Pancreas (tissue), 10 donors: Measurements from ENCODE around the gene MPPED1. TPM values are rescaled to one million over a fixed set of nuclear protein-coding genes. Genes with fewer than 3 reads are reported as not detected.

ENCODE experiments used
- ATAC-seq, 4 donors: fragments of 200-7000 bp; cut with Tn5 transposase; one replicate each; pipeline versions ENCODE4 v1.8.0 to v1.9.1; 2020; ENCODE audit warnings: mild to moderate bottlenecking in 4 of 4, moderate library complexity in 4 of 4
- DNase-seq, 6 donors: peaks; one replicate each; pipeline ENCODE4 v3.0.0-alpha.2; 2020
- FAIRE-seq: peaks from 2 replicates; lab custom pipeline; 2012; peaks lifted over from hg19 to GRCh38; lab: Jason Lieb, UNC
- H3K27ac ChIP-seq, 4 donors: fragments of 200-600 bp; sonication (generic); 1 replicate in 3 of 4; 2 replicates in 1 of 4; pipeline versions ENCODE4 v1.5.0 to v1.8.0; 2020
- H3K27me3 ChIP-seq, 4 donors: fragments of 200-600 bp; one replicate each; pipeline ENCODE4 v1.8.0; 2021
- H3K36me3 ChIP-seq, 3 donors: fragments of 200-600 bp; sonication (generic) in 1 of 3; one replicate each; pipeline versions ENCODE4 v1.5.0 to v1.8.0; 2020 to 2021
- H3K4me1 ChIP-seq, 3 donors: fragments of 200-600 bp; one replicate each; pipeline ENCODE4 v1.8.0; 2021
- H3K4me3 ChIP-seq, 4 donors: fragments of 200-600 bp; sonication (generic) in 2 of 4; one replicate each; pipeline versions ENCODE4 v1.5.0 to v1.8.0; 2020 to 2021
- H3K9me3 ChIP-seq, 4 donors: fragments of 200-600 bp; one replicate each; pipeline ENCODE4 v1.8.0; 2021
- CTCF ChIP-seq, 4 donors: fragments of 200-600 bp; sonication (generic) in 3 of 4; IDR thresholded peaks; one replicate each; pipeline versions ENCODE4 v1.5.0 to v1.8.0; 2021; ENCODE audit warnings: antibody characterized with exemption in 4 of 4
- WGBS, 2 donors: extraction: QIAGEN DNeasy Blood & Tissue Kit; methylation state at CpG; one replicate each; pipeline ENCODE4 v1.1.7; 2013; 5-methylcytosine and 5-hydroxymethylcytosine counted together
- intact Hi-C, 3 donors: fragments of 100-400 bp; cut with DNase I; formaldehyde crosslinking; loops; one replicate each; pipeline versions ENCODE4 v1.11.1 to v1.14.2; 2022
- polyA plus RNA-seq, 2 donors: library from polyadenylated mRNA; stranded (reverse); fragments of 200-250 nt; gene quantifications; one replicate each; pipeline ENCODE4 v1.2.3, GENCODE V29; 2013
- total RNA-seq, 6 donors: library from RNA; stranded (reverse); fragmentation: NEBNext Ultra II Directional in 4 of 6; extraction: Animal tissue kit (Norgen Biotek cat#: 25700) in 4 of 6; gene quantifications; one replicate each; pipeline versions ENCODE4 v1.2.1 to v1.2.4, GENCODE V29; 2021 to 2023
- donor health status: healthy with polysubstance abuse.
- donor health status: DM: no; HTN: no; CAD: no; lungs with moderate emphysema.
- donor health status: DM: no; HTN: no; CAD: no.
- donor health status: control.
- donor health status: control.
- donor health status: Bipolar disorder and iron deficiency.
- donor health status: DM: yes; HTN: yes; CAD: no.
- donor health status: DM: no; HTN: no; CAD: no.
- donor health status: DM: no; HTN: no; CAD: no.
- donor health status: DM: yes; HTN: yes; CAD: no.

The MPPED1 gene
- total and polyA plus RNA-seq, 8 donors: 0.05 TPM; not detected in 7

GRCh38 chr22:43554694-43555365, 143.0 kb downstream of the MPPED1 start:
- no peaks in the 10 kb centered on the region for H3K27me3 ChIP-seq
- no peak overlapping the region for H3K4me3 ChIP-seq
- ATAC-seq (no peak), DNase-seq (no peak), FAIRE-seq (no peak)
- H3K9me3 ChIP-seq: no peaks in the 10 kb centered on the region
- no peaks in the 10 kb centered on the region for H3K36me3 ChIP-seq
- H3K4me1 ChIP-seq: no peaks in the 10 kb centered on the region
- no peak overlapping the region for H3K27ac ChIP-seq
- no peak for TF ChIP-seq CTCF (IDR thresholded peaks at IDR 0.05)
- intact Hi-C loops: no loop called here
- 87 to 93% methylated on average over 17 of the region's 17 CpGs for WGBS, 2 donors

GRCh38 chr22:43555561-43556515, 144.0 kb downstream of the MPPED1 start:
- intact Hi-C loops: no loop called here
- H3K9me3 ChIP-seq: no peaks in the 10 kb centered on the region
- no peak for TF ChIP-seq CTCF (IDR thresholded peaks at IDR 0.05)
- H3K4me1 ChIP-seq: no peaks in the 10 kb centered on the region
- ATAC-seq (no peak), FAIRE-seq (no peak), DNase-seq (no peak)
- no peaks in the 10 kb centered on the region for H3K27me3 ChIP-seq
- H3K36me3 ChIP-seq: no peaks in the 10 kb centered on the region
- H3K4me3 ChIP-seq: no peak overlapping the region
- H3K27ac ChIP-seq: no peak overlapping the region
- 82 to 86% methylated on average over 11 of the region's 11 CpGs for WGBS, 2 donors

Other genes starting within 250 kb of the MPPED1 start
- gene TTLL12, start 224.9 kb upstream of the MPPED1 start, total RNA-seq: 10 to 100 TPM; 10.6 to 22.2 (median 16.1) TPM
- gene TTLL12, start 224.9 kb upstream of the MPPED1 start, polyA plus RNA-seq: 10 to 100 TPM; 13.7 to 14.2 TPM
- under 1 TPM in 3 of 6 donors, not detected in 3; 0.12 to 0.41 (median 0.17) TPM for gene SCUBE1, start 68.6 kb upstream of the MPPED1 start, total RNA-seq
- under 1 TPM; 0.04 to 0.12 TPM for gene SCUBE1, start 68.6 kb upstream of the MPPED1 start, polyA plus RNA-seq